SK-N-SH (cell line): Measurements from ENCODE around the gene C4A.

ENCODE experiments used
- CHD2 ChIP-seq: fragments of 150-350 bp; IDR thresholded peaks from 2 replicates; pipeline ENCODE4 v1.6.1; 2018; ENCODE audit warnings: low read length; ENCODE audit not compliant: partially characterized antibody
- EZH2phosphoT487 ChIP-seq: fragments of 200-600 bp; sonication (generic); IDR thresholded peaks from 2 replicates; pipeline ENCODE4 v1.6.1; 2017; ENCODE audit warnings: low read depth, mixed run types, mild to moderate bottlenecking, antibody characterized with exemption, moderate library complexity, borderline replicate concordance
- MEF2A ChIP-seq: IDR thresholded peaks from 2 replicates; pipeline ENCODE4 v1.4.0; 2012; ENCODE audit warnings: low read depth, borderline replicate concordance
- POLR2AphosphoS5 ChIP-seq: IDR thresholded peaks from 2 replicates; pipeline ENCODE4 v1.6.1; 2012; ENCODE audit warnings: low read depth, low read length
- RAD21 ChIP-seq: IDR thresholded peaks from 2 replicates; pipeline ENCODE4 v1.6.1; 2012; ENCODE audit warnings: mild to moderate bottlenecking, low read length
- RFX5 ChIP-seq: IDR thresholded peaks from 2 replicates; pipeline ENCODE4 v1.6.1; 2012; ENCODE audit warnings: mild to moderate bottlenecking, improper control_type of control experiment, low read length
- TCF12 ChIP-seq: IDR thresholded peaks from 2 replicates; pipeline ENCODE4 v1.4.0; 2012
- TF ChIP-seq, protein P1 (sequence below): fragments of 200-600 bp; sonication (generic); IDR thresholded peaks from 2 replicates; pipeline ENCODE4 v1.6.1; 2017; ENCODE audit warnings: antibody characterized with exemption, mild to moderate bottlenecking, moderate library complexity
- TF ChIP-seq, protein P2 (sequence below): IDR thresholded peaks from 2 replicates; pipeline ENCODE4 v1.4.0; 2012; ENCODE audit warnings: low read depth

DNA sequence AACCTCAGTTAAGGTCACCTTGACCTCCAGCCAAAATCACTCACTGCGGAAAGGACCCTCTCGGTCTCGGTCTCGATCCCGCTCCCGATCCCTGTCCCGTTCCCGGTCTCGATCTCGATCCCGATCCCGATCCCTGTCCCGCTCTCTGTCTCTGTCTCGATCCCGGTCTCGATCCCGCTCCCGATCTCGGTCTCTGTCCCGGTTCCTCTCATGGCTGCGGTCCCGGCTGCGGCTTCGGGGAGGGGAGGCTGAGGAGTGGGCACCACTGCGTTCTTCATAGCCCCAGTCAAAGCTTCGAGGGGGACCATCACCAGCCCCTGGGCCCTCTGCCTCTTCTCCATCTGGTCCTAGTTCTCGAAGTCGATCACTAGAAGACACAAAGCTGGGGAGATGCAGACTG lies 27.3 kb upstream of the C4A start:
- TF ChIP-seq EZH2phosphoT487: no peak
- TF ChIP-seq, protein P1, sequence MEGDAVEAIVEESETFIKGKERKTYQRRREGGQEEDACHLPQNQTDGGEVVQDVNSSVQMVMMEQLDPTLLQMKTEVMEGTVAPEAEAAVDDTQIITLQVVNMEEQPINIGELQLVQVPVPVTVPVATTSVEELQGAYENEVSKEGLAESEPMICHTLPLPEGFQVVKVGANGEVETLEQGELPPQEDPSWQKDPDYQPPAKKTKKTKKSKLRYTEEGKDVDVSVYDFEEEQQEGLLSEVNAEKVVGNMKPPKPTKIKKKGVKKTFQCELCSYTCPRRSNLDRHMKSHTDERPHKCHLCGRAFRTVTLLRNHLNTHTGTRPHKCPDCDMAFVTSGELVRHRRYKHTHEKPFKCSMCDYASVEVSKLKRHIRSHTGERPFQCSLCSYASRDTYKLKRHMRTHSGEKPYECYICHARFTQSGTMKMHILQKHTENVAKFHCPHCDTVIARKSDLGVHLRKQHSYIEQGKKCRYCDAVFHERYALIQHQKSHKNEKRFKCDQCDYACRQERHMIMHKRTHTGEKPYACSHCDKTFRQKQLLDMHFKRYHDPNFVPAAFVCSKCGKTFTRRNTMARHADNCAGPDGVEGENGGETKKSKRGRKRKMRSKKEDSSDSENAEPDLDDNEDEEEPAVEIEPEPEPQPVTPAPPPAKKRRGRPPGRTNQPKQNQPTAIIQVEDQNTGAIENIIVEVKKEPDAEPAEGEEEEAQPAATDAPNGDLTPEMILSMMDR: no peak
- TF ChIP-seq POLR2AphosphoS5: no peak
- no peak for TF ChIP-seq TCF12
- TF ChIP-seq MEF2A: no peak
- no peak for TF ChIP-seq RFX5
- no peak for TF ChIP-seq RAD21
- no peak for TF ChIP-seq CHD2
- TF ChIP-seq, protein P2, sequence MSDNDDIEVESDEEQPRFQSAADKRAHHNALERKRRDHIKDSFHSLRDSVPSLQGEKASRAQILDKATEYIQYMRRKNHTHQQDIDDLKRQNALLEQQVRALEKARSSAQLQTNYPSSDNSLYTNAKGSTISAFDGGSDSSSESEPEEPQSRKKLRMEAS: no peak
